ENCODE data around the gene PRKCD.

Gene PRKCD

GRCh38 chr3:53232641-53233377, 71.8 kb downstream of the PRKCD start:
- no peak for DNase-seq (ENCODE audit: low read depth in 2 of 2)

- no peak for DNase-seq (ENCODE audit: low read depth in 2 of 2)
Observed at GRCh38 chr3:53234130-53234840, 73.3 kb downstream of the PRKCD start.

DNA sequence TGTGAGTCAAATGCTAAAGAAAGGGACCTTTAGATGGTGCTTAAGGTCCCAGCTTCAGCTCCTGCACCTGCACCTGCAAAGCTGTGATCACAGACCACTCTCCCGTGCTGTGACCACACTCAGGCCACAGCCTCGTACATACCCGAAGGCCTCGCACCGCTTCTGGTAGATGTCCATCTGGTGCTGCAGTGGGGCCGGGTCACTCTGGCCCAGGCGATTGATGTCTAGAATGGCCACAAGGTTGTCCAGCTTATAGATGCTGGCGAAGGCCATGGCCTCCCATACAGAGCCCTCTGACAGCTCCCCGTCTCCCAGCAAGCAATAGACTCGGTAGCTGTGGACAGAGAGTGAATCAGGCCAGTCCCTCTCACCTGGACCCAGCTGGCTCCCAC, 73.8 kb downstream of the PRKCD start:
- no peak for DNase-seq (ENCODE audit: low read depth in 2 of 2)

DNA sequence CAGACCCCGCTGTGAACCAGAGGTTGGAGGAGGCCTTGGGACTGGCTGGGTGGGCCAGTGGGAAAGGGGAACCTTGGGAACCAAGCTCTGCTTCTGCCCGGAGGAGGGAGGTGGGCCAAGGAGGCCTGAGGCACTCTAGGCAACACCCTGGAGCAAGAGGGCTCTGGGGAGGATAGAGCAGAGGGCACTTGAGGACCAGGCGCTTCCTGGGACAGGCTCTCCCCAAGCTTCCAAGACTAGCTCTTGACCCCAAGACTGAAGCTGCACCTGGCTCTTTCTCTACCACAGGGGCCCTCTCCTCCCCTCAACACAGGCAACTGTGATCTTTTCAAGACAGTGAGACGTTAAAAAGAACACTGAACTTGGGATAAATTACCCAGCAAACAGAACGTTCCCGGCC, 74.5 kb downstream of the PRKCD start:
- DNase-seq (ENCODE audit: low read depth in 2 of 2) = no peak

DNA sequence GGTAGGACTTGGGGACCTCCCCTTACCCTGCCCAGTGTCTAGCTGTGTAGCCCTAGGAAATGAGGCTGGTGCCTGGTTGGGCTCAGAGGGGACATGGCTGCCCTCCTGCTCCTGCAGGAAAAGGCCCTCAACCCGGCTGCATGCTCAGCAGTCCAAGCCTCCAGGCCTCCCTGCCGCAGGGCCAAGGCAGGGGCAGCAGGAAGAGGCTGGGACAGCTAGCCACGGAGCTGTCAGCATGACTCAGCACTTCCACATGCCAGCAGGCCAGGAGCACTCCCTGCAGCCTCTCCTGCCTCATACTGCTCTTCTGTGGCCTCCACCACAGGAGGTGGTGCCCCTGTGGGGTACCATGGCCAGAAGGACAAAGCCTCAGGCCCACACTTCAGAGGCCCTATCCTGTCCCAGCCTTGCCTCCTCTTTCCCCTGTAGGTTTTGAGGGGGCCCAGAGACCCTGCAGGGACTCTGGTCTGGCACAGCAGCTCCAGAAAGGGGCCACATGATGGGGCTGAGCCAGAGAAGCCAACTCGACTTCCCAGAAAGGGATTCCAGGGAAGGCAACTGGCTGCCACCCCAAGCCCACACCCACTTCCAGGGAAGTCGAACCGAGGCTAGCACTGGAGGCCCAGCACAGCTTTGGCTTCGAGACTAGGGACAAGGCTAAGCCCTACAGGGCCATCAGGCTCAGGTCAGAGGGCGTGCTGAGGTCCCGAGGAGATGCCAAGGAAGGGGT, 75.3 kb downstream of the PRKCD start:
- DNase-seq (ENCODE audit: low read depth in 2 of 2) = no peak

DNA sequence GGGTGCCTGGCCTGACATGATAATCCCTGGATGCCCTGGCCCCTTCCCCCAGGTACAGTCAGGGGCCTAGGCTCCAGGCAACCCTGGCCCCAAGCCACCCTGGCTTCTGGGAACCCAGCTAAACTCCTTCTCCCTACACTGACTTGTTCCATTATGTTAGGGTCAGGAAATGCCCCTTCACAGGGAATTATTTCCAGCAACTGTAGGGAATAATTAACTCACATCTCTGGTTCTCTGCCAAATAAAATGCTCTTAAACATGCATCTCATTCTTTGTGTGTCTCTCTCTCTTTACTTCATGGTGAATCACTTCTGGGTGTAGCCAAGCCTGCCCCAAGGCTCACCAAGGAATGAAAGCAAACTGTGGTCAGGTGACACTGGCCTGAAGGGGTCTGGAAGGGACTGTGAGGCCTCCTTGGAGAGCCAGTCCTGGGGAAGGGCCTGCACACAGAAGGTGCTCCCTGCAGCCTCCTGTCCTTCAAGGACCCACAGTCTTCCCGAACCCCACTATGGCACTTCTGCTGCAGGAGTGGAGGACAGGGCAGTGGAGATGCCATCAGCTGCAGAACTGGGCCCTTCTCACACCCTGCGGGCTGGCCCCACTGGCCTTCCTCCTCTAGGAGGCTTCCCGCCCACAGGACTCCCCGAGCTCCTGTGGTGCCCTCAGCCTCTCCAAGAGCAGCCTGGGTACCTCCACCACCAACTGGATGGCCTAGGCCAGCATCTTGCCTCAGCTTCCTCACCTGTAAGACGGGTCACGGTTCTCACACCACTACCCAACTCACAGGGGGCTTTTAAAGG, 77.2 kb downstream of the PRKCD start:
- DNase-seq (ENCODE audit: low read depth in 2 of 2) = no peak

- no peak for DNase-seq (ENCODE audit: low read depth in 2 of 2)
Observed at GRCh38 chr3:53238886-53239285, 77.9 kb downstream of the PRKCD start.

GRCh38 chr3:53239800-53240199, 78.8 kb downstream of the PRKCD start:
- DNase-seq (ENCODE audit: low read depth in 2 of 2) = no peak

GRCh38 chr3:53240989-53241972, 80.3 kb downstream of the PRKCD start:
- no peak for DNase-seq (ENCODE audit: low read depth in 2 of 2)

GRCh38 chr3:53242155-53242554, 81.1 kb downstream of the PRKCD start:
- no peak for DNase-seq (ENCODE audit: low read depth in 2 of 2)

Measured in stimulated activated CD4-positive, alpha-beta T cell treated with anti-CD3 and anti-CD28 coated beads, Interleukin-1b, Interleukin-23, amount 100 ng/mL, for 4 hours (primary cell).